Measurements from ENCODE around the gene CALD1.

- TF ChIP-seq CTCF (IDR thresholded peaks at IDR 0.05): no peak
- no peak for TF ChIP-seq POLR2A (IDR thresholded peaks at IDR 0.05)
Measured at GRCh38 chr7:134752006-134752760, 27.3 kb upstream of the CALD1 start.
